HepG2 (cell line): Measurements from ENCODE around the gene LRIG3.

Source experiments
- CTCF ChIP-seq: sonication (generic); formaldehyde crosslinking; IDR thresholded peaks from 2 replicates; pipeline ENCODE4 v1.5.0; 2020; ENCODE audit warnings: mild to moderate bottlenecking, missing genetic modification reagents, moderate library complexity
- KLF16 ChIP-seq, 2 experiments: sonication (generic) in 1 of 2; formaldehyde crosslinking in 1 of 2; IDR thresholded peaks; 2 replicates each; pipeline versions ENCODE4 v1.6.1 to v1.8.0; 2016 to 2023; ENCODE audit warnings: missing genetic modification reagents in 2 of 2, missing compliant biosample characterization in 1 of 2
- POLR2A ChIP-seq, 2 experiments: IDR thresholded peaks; 2 replicates each; pipeline ENCODE4 v1.6.1; 2011; ENCODE audit warnings: low read depth in 2 of 2, low read length in 2 of 2, mild to moderate bottlenecking in 1 of 2, moderate library complexity in 1 of 2; ENCODE audit not compliant: insufficient read depth in 1 of 2
- SIN3B ChIP-seq: fragments of 150-350 bp; IDR thresholded peaks from 2 replicates; pipeline ENCODE4 v1.6.1; 2014; ENCODE audit warnings: low read length
- SMARCE1 ChIP-seq: fragments of 450-650 bp; IDR thresholded peaks from 2 replicates; pipeline ENCODE4 v1.6.1; 2017; ENCODE audit warnings: borderline replicate concordance
- SMYD3 ChIP-seq: sonication (generic); formaldehyde crosslinking; IDR thresholded peaks from 2 replicates; pipeline ENCODE4 v1.8.1; 2023; ENCODE audit warnings: mild to moderate bottlenecking, missing genetic modification reagents
- ZBTB49 ChIP-seq: sonication (generic); formaldehyde crosslinking; IDR thresholded peaks from 2 replicates; pipeline ENCODE4 v1.4.0; 2020; ENCODE audit warnings: missing genetic modification reagents, borderline replicate concordance

GRCh38 chr12:58893495-58893894, 26.8 kb downstream of the LRIG3 start:
- no peak for TF ChIP-seq CTCF
- no peak for TF ChIP-seq SMARCE1
- TF ChIP-seq SMYD3 (CRISPR knock-in tag), result no peak
- no peak for TF ChIP-seq ZBTB49
- no peak for TF ChIP-seq SIN3B
- no peak for TF ChIP-seq KLF16 (CRISPR knock-in tag; IDR thresholded peaks at IDR 0.05)
- TF ChIP-seq POLR2A (IDR thresholded peaks at IDR 0.05; ENCODE audit: insufficient read depth in 1 of 2, low read depth in 2 of 2, low read length in 2 of 2), result no peak
